Adrenal gland (tissue), 5 donors: ENCODE results near the gene HIVEP1.

Source experiments
- POLR2A ChIP-seq, 2 donors: fragments of 450-650 bp; IDR thresholded peaks; one replicate each; pipeline ENCODE4 v1.6.1; 2017; ENCODE audit warnings: antibody characterized with exemption in 2 of 2, mild to moderate bottlenecking in 2 of 2, moderate library complexity in 1 of 2
- TF ChIP-seq, protein P1 (sequence below), 6 experiments: fragments of 450-650 bp in 4 of 6; fragments of 200-600 bp in 2 of 6; sonication (generic) in 1 of 6; IDR thresholded peaks; 1 replicate in 5 of 6; 2 replicates in 1 of 6; pipeline versions ENCODE4 v1.5.1 to v1.8.0; 2016 to 2021; ENCODE audit warnings: antibody characterized with exemption in 6 of 6, mild to moderate bottlenecking in 2 of 6, moderate library complexity in 1 of 6
- donor health status: DM: no; HTN: no; CAD: no.

DNA sequence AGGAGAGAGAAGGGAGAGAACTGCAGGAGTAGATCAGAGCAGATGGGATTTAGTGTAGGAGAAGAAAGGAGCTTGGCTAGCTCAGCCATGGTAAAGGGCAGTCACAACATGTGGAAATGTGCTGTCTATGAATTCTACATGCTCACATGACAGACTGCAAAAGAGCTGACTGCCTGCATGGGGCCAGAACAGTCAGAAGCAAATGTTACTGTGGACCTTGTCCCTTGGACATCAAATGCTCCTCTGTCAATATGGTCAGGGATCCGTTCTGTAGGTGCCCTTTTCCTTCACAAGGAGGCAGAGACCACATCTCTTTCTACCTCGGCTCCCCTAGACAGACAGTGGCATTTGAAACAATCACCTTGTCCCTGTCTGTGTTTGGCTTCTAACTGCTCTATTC is 46.6 kb upstream of the HIVEP1 start:
- TF ChIP-seq, protein P1, sequence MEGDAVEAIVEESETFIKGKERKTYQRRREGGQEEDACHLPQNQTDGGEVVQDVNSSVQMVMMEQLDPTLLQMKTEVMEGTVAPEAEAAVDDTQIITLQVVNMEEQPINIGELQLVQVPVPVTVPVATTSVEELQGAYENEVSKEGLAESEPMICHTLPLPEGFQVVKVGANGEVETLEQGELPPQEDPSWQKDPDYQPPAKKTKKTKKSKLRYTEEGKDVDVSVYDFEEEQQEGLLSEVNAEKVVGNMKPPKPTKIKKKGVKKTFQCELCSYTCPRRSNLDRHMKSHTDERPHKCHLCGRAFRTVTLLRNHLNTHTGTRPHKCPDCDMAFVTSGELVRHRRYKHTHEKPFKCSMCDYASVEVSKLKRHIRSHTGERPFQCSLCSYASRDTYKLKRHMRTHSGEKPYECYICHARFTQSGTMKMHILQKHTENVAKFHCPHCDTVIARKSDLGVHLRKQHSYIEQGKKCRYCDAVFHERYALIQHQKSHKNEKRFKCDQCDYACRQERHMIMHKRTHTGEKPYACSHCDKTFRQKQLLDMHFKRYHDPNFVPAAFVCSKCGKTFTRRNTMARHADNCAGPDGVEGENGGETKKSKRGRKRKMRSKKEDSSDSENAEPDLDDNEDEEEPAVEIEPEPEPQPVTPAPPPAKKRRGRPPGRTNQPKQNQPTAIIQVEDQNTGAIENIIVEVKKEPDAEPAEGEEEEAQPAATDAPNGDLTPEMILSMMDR (IDR thresholded peaks at IDR 0.05) = no peak
- TF ChIP-seq POLR2A (IDR thresholded peaks at IDR 0.05) = no peak
